IMR-90 (cell line): ENCODE results near the gene KRT78. TPM values are rescaled to one million over a fixed set of nuclear protein-coding genes. Genes with fewer than 3 reads are reported as not detected.

Experiments
- ATAC-seq: fragments of 200-7000 bp; cut with Tn5 transposase; 2 replicates; pipeline ENCODE4 v1.9.1; 2020; ENCODE audit warnings: low read depth, mild to moderate bottlenecking, moderate library complexity
- BruUV-seq: library from RNA; stranded (reverse); fragments of 400-500 nt; replicated peaks from 2 replicates; lab custom pipeline; 2021; lab: Mats Ljungman, UMichigan
- CTCF ChIA-PET: fragments of 300-600 bp; formaldehyde crosslinking; extraction: SDS; loops from one replicate; lab custom pipeline; 2021; ENCODE audit warnings: antibody characterized with exemption; lab: Yijun Ruan, JAX
- POLR2A ChIA-PET: fragments of 300-600 bp; sonication (Branson Sonifier 250); formaldehyde crosslinking; loops from one replicate; lab custom pipeline; 2022; ENCODE audit warnings: antibody characterized with exemption; ENCODE audit not compliant: unreplicated experiment; lab: Charles Lee
- DNase-seq: peaks from one replicate; pipeline ENCODE4 v3.0.0; 2013
- H2AFZ ChIP-seq: replicated peaks from 2 replicates; pipeline ENCODE3; 2013; ENCODE audit warnings: low read length, mild to moderate bottlenecking; ENCODE audit not compliant: poor library complexity
- H2AK5ac ChIP-seq: 2 replicates; pipeline ENCODE4 v1.6.1; 2013; ENCODE audit warnings: low read depth, low read length, inconsistent platforms
- H2AK9ac ChIP-seq: replicated peaks from 2 replicates; pipeline ENCODE3; 2013; ENCODE audit warnings: mild to moderate bottlenecking, low read depth, low read length, moderate library complexity; ENCODE audit not compliant: poor library complexity
- H2BK120ac ChIP-seq: 2 replicates; pipeline ENCODE4 v1.6.1; 2013; ENCODE audit warnings: low read depth, low read length, inconsistent platforms
- H2BK15ac ChIP-seq: 3 replicates; pipeline ENCODE4 v1.6.1; 2013; ENCODE audit warnings: low read depth, low read length, inconsistent platforms
- H2BK20ac ChIP-seq: 2 replicates; pipeline ENCODE4 v1.6.1; 2013; ENCODE audit warnings: low read depth, mild to moderate bottlenecking, inconsistent platforms, low read length, moderate library complexity
- H2BK5ac ChIP-seq: 2 replicates; pipeline ENCODE4 v1.6.1; 2013; ENCODE audit warnings: mild to moderate bottlenecking, low read depth, low read length, inconsistent platforms; ENCODE audit not compliant: poor library complexity, severe bottlenecking
- H3K14ac ChIP-seq: replicated peaks from 2 replicates; pipeline ENCODE4 v1.6.1; 2013; ENCODE audit warnings: low read depth, low read length, inconsistent platforms
- H3K18ac ChIP-seq: 2 replicates; pipeline ENCODE4 v1.6.1; 2013; ENCODE audit warnings: low read depth, low read length, control low read depth
- H3K23ac ChIP-seq: 2 replicates; pipeline ENCODE4 v1.6.1; 2013; ENCODE audit warnings: low read depth, low read length, inconsistent platforms
- H3K27ac ChIP-seq: 2 replicates; pipeline ENCODE4 v1.5.1; 2013; ENCODE audit warnings: mild to moderate bottlenecking, control low read depth, low read length; ENCODE audit not compliant: insufficient read depth
- H3K27me3 ChIP-seq: 2 replicates; pipeline ENCODE4 v1.6.1; 2013; ENCODE audit warnings: low read length; ENCODE audit not compliant: control insufficient read depth, insufficient read depth
- H3K36me3 ChIP-seq: 2 replicates; pipeline ENCODE4 v1.6.1; 2013; ENCODE audit warnings: low read length, mixed read lengths; ENCODE audit not compliant: control insufficient read depth, insufficient read depth
- H3K4ac ChIP-seq: 2 replicates; pipeline ENCODE4 v1.6.1; 2013; ENCODE audit warnings: low read depth, low read length, inconsistent platforms
- H3K4me1 ChIP-seq: 2 replicates; pipeline ENCODE4 v1.6.1; 2013; ENCODE audit warnings: low read length, mixed read lengths; ENCODE audit not compliant: control insufficient read depth, insufficient read depth
- H3K4me2 ChIP-seq: 2 replicates; pipeline ENCODE4 v1.6.1; 2013; ENCODE audit warnings: low read depth, mild to moderate bottlenecking, control low read depth, low read length, moderate library complexity
- H3K4me3 ChIP-seq: 2 replicates; pipeline ENCODE4 v1.5.1; 2013; ENCODE audit warnings: low read depth, mild to moderate bottlenecking, control low read depth, low read length, moderate library complexity; ENCODE audit not compliant: insufficient read depth
- H3K56ac ChIP-seq: 2 replicates; pipeline ENCODE4 v1.6.1; 2013; ENCODE audit warnings: low read length, inconsistent platforms; ENCODE audit not compliant: insufficient read depth; ENCODE audit errors: extremely low read depth
- H3K79me1 ChIP-seq, 2 experiments: 2 replicates each; pipeline ENCODE4 v1.6.1; 2013; ENCODE audit warnings: low read length in 2 of 2, inconsistent platforms in 1 of 2, low read depth in 1 of 2
- H3K9ac ChIP-seq: 2 replicates; pipeline ENCODE4 v1.6.1; 2013; ENCODE audit warnings: low read depth, low read length, control low read depth
- H3K9me1 ChIP-seq: 2 replicates; pipeline ENCODE4 v1.6.1; 2013; ENCODE audit warnings: low read length, inconsistent platforms; ENCODE audit not compliant: insufficient read depth
- H3K9me3 ChIP-seq: 2 replicates; pipeline ENCODE4 v1.6.1; 2013; ENCODE audit warnings: low read length; ENCODE audit not compliant: control insufficient read depth, insufficient read depth
- H4K20me1 ChIP-seq: 2 replicates; pipeline ENCODE4 v1.6.1; 2013; ENCODE audit warnings: low read length, inconsistent platforms; ENCODE audit not compliant: insufficient read depth
- H4K5ac ChIP-seq: 2 replicates; pipeline ENCODE4 v1.6.1; 2013; ENCODE audit warnings: mild to moderate bottlenecking, low read depth, low read length, control low read depth
- H4K8ac ChIP-seq, 2 experiments: 2 replicates each; pipeline ENCODE4 v1.6.1; 2013; ENCODE audit warnings: low read depth in 2 of 2, low read length in 2 of 2, control low read depth in 1 of 2, inconsistent platforms in 1 of 2
- H4K91ac ChIP-seq: 2 replicates; pipeline ENCODE4 v1.6.1; 2013; ENCODE audit warnings: low read depth, low read length, inconsistent platforms; ENCODE audit not compliant: insufficient read depth
- CHD1 ChIP-seq: IDR thresholded peaks from 2 replicates; pipeline ENCODE4 v1.6.1; 2012; ENCODE audit warnings: low read depth, low read length, improper control_type of control experiment
- CTCF ChIP-seq: conservative IDR thresholded peaks from 2 replicates; pipeline ENCODE4 v1.5.1; 2012; ENCODE audit warnings: mild to moderate bottlenecking, low read depth, low read length, improper control_type of control experiment
- MAFK ChIP-seq: IDR thresholded peaks from 2 replicates; pipeline ENCODE4 v1.6.1; 2012; ENCODE audit warnings: low read depth, low read length, improper control_type of control experiment
- MAZ ChIP-seq: IDR thresholded peaks from 2 replicates; pipeline ENCODE4 v1.6.1; 2012; ENCODE audit warnings: low read depth, mild to moderate bottlenecking, low read length, improper control_type of control experiment, moderate library complexity, borderline replicate concordance
- MXI1 ChIP-seq: IDR thresholded peaks from 2 replicates; pipeline ENCODE4 v1.6.1; 2012; ENCODE audit warnings: low read depth, mild to moderate bottlenecking, low read length, moderate library complexity, borderline replicate concordance
- NFE2L2 ChIP-seq: fragments of 150-350 bp; IDR thresholded peaks from 2 replicates; pipeline ENCODE4 v1.6.1; 2016; ENCODE audit warnings: low read depth, mild to moderate bottlenecking, low read length
- RAD21 ChIP-seq: IDR thresholded peaks from 2 replicates; pipeline ENCODE4 v1.6.1; 2012; ENCODE audit warnings: low read length, improper control_type of control experiment
- RFX5 ChIP-seq: IDR thresholded peaks from 2 replicates; pipeline ENCODE4 v1.8.0; 2012; ENCODE audit warnings: low read depth, mild to moderate bottlenecking, low read length, moderate library complexity
- SMC3 ChIP-seq: fragments of 150-350 bp; IDR thresholded peaks from 2 replicates; pipeline ENCODE4 v1.6.1; 2016; ENCODE audit warnings: low read depth, mild to moderate bottlenecking, antibody characterized with exemption, low read length, moderate library complexity
- USF2 ChIP-seq: fragments of 150-350 bp; IDR thresholded peaks from 2 replicates; pipeline ENCODE4 v1.6.1; 2017; ENCODE audit warnings: mild to moderate bottlenecking, antibody characterized with exemption, low read length, low read depth
- WGBS, 2 experiments: methylation state at CpG; one replicate each; pipeline versions ENCODE4 v1.1.5 to v1.1.7; 2013; ENCODE audit warnings: missing lambda C conversion rate in 2 of 2; ENCODE audit not compliant: insufficient read length in 1 of 2; ENCODE audit errors: extremely low coverage in 2 of 2; 5-methylcytosine and 5-hydroxymethylcytosine counted together
- dilution Hi-C: fragments of 300-500 bp; cut with HindIII; formaldehyde crosslinking; loops from one replicate; pipeline ENCODE4 v1.14.3; 2018; ENCODE audit warnings: low sequenced_read_pairs; ENCODE audit not compliant: unreplicated experiment
- in situ Hi-C: fragments of 300-500 bp; cut with MboI; formaldehyde crosslinking; loops from 3 replicates; pipeline ENCODE4 v1.14.3; 2019; ENCODE audit warnings: low sequenced_read_pairs, inconsistent platforms, mixed read lengths
- intact Hi-C: fragments of 100-400 bp; cut with micrococcal nuclease; formaldehyde crosslinking; loops from 2 replicates; pipeline ENCODE4 v1.10.0; 2022
- polyA plus RNA-seq, 3 experiments: library from polyadenylated mRNA; depleted of rRNA; stranded (reverse); fragments of >200 nt; gene quantifications; 2 replicates each; pipeline ENCODE4 v1.2.3, GENCODE V29; 2012; ENCODE audit warnings: low replicate concordance in 1 of 3
- total RNA-seq: library from RNA; depleted of rRNA; stranded (reverse); fragments of >200 nt; gene quantifications from 2 replicates; pipeline ENCODE4 v1.2.3, GENCODE V29; 2012
- TF ChIP-seq, protein P1 (sequence below): fragments of 150-350 bp; IDR thresholded peaks from 2 replicates; pipeline ENCODE4 v1.6.1; 2016; ENCODE audit warnings: low read depth, mild to moderate bottlenecking, low read length, moderate library complexity, borderline replicate concordance

Gene KRT78
- total and polyA plus RNA-seq, 2 of the 4 experiments (the other 2 are of a cell fraction), result not detected

DNA sequence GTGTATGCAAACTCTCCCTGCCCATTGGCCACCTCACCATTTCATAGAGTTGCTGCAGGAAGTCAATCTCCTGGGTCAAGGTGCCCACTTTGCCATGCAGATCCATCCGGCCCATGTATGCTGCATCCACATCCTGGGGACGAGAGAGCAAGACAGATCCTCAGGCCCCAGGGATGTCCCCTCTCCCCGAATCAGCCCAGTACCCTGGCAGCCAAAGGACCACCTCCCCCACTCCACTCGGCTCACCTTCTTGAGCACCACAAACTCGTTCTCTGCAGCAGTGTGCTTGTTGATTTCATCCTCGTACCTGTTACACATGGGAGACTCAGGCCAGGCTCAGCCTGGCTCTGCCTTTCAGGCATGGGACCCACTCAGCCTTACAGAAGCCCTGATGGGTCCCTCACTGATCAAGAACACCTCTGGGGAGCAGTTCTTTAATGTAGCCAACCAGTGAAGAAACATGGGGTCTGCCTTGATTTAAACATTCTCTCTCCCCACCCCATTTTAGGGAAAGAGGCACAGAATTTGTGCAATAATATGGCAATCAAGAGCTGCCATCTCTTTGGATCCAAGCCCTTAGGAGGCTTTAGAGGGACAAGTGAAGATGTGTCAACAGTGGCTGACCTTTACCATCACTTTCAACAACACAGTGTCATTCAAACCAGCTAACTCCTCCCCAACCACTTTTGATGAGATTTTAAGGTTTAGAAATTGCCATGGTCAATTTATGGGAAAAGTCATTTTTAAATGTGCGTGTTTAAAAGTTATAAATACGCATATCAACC lies 18.6 kb downstream of the KRT78 start:
- H3K23ac ChIP-seq, result no peak overlapping the region
- 0 out of 2 replicates have a peak, but pooled peaks cover 2% of the 10 kb centered on the region for H3K4me1 ChIP-seq
- no peak overlapping the region for H3K4me2 ChIP-seq
- H3K56ac ChIP-seq, result no peak overlapping the region
- H3K4ac ChIP-seq, result no peak overlapping the region
- H4K20me1 ChIP-seq, result no peaks in the 10 kb centered on the region
- no peak overlapping the region for H2BK5ac ChIP-seq
- intact Hi-C loops (no loop called here), dilution Hi-C loops (no loop called here), in situ Hi-C loops (no loop called here)
- no TSS peak for BruUV-seq
- H3K9me1 ChIP-seq, result no peaks in the 10 kb centered on the region; the same call in 1 of the 2 replicates
- H2AK9ac ChIP-seq, result no peak overlapping the region
- no peak overlapping the region for H3K27ac ChIP-seq
- WGBS, 2 experiments, result 73% methylated on average over 2 of the region's 8 CpGs; no CpG with 5 or more reads in 1 of the 2 experiments
- H3K14ac ChIP-seq, result no peak overlapping the region
- no peak overlapping the region for H3K9ac ChIP-seq
- ATAC-seq (no peak), DNase-seq (no peak)
- H2AFZ ChIP-seq, result no peak overlapping the region
- no peak overlapping the region for H2AK5ac ChIP-seq
- no peaks in the 10 kb centered on the region for H3K9me3 ChIP-seq
- no peaks in the 10 kb centered on the region for H3K79me1 ChIP-seq
- ChIA-PET POLR2A (no interaction called here), CTCF (interaction anchor here (0.6 kb wide), 1 partner anchor 13 kb away, joined by 3 read pairs; no protein-coding TSS in a partner anchor)
- TF ChIP-seq MAZ, result no peak
- TF ChIP-seq MXI1, result no peak
- TF ChIP-seq RAD21, result no peak
- no peak for TF ChIP-seq RFX5
- no peak for TF ChIP-seq CTCF
- no peak for TF ChIP-seq NFE2L2
- TF ChIP-seq CHD1, result no peak
- TF ChIP-seq, protein P1, sequence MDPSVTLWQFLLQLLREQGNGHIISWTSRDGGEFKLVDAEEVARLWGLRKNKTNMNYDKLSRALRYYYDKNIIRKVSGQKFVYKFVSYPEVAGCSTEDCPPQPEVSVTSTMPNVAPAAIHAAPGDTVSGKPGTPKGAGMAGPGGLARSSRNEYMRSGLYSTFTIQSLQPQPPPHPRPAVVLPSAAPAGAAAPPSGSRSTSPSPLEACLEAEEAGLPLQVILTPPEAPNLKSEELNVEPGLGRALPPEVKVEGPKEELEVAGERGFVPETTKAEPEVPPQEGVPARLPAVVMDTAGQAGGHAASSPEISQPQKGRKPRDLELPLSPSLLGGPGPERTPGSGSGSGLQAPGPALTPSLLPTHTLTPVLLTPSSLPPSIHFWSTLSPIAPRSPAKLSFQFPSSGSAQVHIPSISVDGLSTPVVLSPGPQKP, result no peak
- no peak for TF ChIP-seq MAFK
- no peak for TF ChIP-seq SMC3
- no peak for TF ChIP-seq USF2
- H2BK120ac ChIP-seq, result no peak overlapping the region
- no peak overlapping the region for H2BK20ac ChIP-seq
- no peak overlapping the region for H3K18ac ChIP-seq
- no peak overlapping the region for H4K5ac ChIP-seq
- H4K91ac ChIP-seq, result no peak overlapping the region
- no peak overlapping the region for H2BK15ac ChIP-seq
- no peak overlapping the region for H4K8ac ChIP-seq
- peaks cover 4% of the 10 kb centered on the region for H3K27me3 ChIP-seq
- no peak overlapping the region for H3K4me3 ChIP-seq
- H3K36me3 ChIP-seq, result no peaks in the 10 kb centered on the region
